Cardiac septum (tissue), 1 donor: ENCODE results near the gene NUBPL. TPM values are rescaled to one million over a fixed set of nuclear protein-coding genes. Genes with fewer than 3 reads are reported as not detected.
"Not testable (repeated sequence)": the region's sequence is repeated elsewhere in the genome, so short reads cannot be mapped to it uniquely, and the experiment has no call there.

Source experiments
- DNase-seq: peaks from one replicate; pipeline ENCODE4 v3.0.0-alpha.2; 2020; ENCODE audit warnings: low spot score
- intact Hi-C: fragments of 100-400 bp; cut with DNase I; formaldehyde crosslinking; loops from one replicate; pipeline ENCODE4 v1.14.0; 2022
- total RNA-seq: library from RNA; stranded (reverse); fragmentation: NEBNext Ultra II Directional; extraction: Animal tissue kit (Norgen Biotek cat#: 25700); gene quantifications from one replicate; pipeline ENCODE4 v1.2.1, GENCODE V29; 2021
- donor health status: DM: no; HTN: no; CAD: no.

Gene NUBPL
- total RNA-seq, 1 donor from 2014 or later, result 19.5 TPM

DNA sequence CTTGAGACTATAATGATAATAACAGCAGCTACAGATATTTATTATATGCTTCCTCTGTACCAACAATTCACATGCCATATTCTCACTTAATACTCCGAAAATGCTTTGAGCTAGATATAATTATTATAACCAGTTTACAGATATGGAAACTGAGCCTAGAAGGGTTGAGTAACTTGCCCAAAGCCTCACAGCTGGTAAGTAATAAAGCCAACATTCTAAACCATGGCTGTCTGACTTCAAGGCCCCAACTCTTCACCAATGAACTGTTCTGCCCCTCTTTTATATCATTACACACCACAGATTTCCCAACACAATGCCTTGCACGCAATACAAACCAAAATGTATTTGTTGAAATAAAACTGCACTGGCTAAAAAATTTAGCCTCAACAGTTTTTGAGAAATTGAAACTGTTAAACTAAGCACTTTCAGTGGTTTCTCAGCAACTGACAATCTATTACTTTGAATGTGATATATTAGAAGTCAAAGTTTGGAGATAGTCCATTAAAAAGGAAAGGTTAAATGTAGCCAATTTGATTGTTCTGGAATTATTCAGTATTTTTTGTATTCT is 293.4 kb downstream of the NUBPL start:
- intact Hi-C loops, result no loop called here
- no peak for DNase-seq

DNA sequence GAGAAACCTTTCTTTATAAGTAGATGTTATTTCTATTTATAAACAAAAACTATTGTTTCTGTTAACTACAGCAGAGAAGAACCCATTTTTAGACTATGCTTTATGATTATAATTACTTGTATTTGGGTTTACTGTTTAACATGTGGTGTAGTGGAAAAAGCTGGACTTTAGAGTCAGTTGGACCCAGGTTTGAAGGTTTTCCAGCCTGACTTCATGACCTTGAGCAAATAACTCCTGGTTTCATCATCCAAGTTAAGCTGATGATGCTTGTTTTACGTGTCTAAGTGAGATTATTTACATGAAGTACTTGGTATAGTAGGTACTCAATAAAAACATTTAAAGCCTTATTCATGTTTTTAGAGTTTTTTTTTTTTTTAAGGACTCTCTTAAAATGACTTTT is 294.1 kb downstream of the NUBPL start:
- intact Hi-C loops, result no loop called here
- DNase-seq, result no peak

DNA sequence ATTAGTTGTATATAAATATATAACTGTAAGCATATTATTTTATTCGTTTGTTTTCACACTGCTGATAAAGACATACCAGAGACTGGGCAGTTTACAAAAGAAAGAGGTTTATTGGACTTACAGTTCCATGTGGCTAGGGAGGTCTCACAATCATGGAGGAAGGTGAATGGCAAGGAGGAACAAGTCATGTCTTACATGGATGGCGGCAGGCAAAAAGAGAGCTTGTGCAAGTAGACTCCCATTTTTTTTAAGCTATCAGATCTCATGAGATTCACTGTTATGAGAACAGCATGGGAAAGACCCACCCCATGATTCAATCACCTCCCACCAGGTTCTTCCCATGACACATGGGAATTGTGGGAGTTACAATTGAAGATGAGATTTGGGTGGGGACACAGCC is 294.8 kb downstream of the NUBPL start:
- intact Hi-C loops, DNase-seq: not testable (repeated sequence)

DNA sequence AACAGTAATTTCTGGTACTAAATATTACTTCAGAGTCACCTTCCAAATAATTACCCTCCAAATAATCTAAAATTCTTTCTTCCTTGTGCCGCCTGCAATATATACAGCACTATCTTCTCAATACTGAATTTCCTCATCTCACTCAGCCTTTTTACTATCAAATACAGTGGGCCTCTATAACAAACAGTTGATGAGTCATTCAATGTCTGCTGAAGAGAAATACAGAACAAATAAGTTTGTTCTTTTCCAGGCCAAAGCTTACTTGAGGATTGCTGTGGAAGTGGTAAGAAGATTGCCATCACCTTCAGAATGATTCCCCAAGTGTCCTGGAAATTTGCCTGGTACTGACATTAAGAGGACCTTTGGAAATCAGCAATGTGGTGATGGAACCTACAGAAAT is 297.7 kb downstream of the NUBPL start:
- intact Hi-C loops, result no loop called here
- no peak for DNase-seq

DNA sequence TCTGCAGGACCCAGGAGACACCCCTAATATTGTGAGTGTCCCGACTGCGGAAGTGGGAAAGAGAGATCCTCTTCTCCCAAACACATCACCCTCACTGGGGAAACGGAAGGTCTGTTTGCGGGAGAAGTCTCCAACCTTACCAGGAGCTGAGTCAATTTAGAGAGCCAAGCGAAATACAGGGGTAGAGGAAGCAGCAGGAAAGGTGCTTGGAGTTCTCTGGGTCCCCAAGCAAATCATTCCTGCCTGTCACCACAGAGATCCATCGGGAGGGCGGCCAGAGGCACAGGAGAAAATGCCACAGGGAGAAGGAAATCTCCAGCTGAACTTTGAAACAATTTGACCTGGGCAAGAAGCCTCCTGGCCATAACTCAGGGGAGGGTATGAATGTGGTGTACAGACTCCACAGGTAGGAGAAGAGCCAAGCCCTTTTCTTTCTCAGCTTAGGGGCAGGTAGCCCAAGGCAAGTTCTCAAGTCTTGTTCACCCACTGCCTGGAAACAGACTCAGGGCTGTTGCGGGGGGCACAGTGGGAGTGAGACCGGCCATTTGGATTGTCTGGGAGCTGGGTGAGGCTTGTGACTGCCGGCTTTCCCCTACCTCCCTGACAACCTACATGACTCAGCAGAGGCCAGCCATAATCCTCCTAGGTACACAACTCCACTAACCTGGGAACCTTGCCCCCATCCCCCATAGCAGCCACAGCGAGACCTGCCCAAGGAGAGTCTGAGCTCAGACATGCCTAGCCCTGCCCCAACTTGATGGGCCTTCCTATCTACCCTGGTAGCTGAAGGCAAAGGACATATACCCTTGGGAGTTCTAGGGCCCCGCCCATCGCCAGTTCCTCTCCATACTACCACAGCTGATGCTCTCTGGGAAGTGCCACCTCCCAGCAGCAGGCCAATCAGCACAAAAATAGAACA is 304.0 kb downstream of the NUBPL start:
- no peak for DNase-seq
- intact Hi-C loops, result no loop called here

DNA sequence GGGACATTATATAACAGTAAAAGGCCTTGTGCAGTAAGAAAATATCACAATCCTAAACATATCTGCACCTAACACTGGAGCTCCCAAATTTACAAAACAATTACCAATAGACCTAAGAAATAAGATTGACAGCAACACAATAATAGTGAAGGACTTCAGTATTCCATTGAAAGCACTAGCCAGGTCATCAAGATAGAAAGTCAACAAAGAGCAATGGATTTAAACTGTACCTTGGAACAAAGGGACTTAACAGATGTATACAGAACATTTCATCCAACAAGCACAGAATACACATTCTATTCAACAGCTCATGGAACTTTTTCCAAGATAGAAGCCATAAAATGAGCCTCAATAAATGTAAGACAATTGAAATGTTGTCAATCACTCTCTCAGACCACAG is 306.4 kb downstream of the NUBPL start:
- DNase-seq, result no peak
- intact Hi-C loops, result no loop called here

DNA sequence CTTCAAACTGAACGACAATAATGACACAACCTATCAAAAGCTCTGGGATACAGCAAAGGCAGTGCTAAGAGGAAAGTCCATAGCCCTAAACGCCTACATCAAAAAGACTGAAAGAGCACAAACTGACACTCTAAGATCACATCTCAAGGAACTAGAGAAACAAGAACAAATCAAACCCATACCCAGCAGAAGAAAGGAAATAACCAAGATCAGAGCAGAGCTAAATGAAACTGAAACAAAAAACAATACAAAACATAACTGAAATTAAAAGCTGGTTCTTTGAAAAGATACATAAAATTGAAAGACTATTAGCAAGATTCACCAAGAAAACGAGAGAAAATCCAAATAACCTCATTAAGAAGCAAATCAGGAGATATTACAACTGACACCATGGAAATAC is 306.9 kb downstream of the NUBPL start:
- intact Hi-C loops, DNase-seq: not testable (repeated sequence)

DNA sequence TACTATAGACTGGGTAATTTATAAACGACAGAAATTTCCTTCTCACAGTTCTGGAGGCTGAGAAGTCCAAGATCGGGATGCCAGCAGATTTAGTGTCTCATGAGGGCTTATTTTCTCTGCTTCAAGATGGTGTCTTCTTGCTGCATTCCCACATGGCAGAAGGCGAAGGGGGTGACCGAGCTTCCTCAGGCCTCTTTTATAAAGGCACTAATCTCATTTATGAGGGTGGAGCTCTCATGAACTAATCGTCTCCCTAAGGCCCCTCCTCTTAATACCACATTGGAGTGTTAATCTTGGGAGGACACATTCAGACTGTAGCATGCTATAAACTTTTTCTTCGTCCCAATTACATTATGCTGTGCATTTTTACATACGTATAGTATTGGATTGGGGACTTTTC is 315.5 kb downstream of the NUBPL start:
- intact Hi-C loops, result no loop called here
- no peak for DNase-seq

DNA sequence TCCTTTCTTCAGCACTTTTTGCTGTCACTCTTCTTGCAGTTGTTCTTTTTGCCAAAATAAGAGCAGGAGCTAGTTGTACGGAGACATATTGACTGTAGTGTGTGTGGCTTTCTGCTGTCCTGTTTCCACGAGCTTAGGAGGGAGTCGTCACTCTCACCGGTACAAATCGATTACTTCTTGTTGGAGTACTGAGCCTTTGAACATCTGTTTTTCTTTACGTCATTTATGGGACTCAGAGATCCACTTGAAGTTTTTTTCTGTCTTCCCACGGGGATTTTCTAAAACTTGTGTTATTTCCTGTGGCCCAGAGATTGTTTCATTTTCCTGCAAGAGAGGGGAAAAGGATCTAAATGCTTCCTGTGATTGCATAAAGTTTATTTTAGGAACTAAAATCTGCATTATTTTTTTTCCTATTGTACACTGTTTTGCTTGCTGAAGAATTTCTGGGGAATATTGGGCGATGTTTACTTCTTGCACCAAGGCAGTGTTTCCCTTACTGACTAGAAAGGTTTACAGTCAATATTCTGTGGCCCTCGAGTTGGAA is 316.1 kb downstream of the NUBPL start:
- no peak for DNase-seq
- intact Hi-C loops, result no loop called here

DNA sequence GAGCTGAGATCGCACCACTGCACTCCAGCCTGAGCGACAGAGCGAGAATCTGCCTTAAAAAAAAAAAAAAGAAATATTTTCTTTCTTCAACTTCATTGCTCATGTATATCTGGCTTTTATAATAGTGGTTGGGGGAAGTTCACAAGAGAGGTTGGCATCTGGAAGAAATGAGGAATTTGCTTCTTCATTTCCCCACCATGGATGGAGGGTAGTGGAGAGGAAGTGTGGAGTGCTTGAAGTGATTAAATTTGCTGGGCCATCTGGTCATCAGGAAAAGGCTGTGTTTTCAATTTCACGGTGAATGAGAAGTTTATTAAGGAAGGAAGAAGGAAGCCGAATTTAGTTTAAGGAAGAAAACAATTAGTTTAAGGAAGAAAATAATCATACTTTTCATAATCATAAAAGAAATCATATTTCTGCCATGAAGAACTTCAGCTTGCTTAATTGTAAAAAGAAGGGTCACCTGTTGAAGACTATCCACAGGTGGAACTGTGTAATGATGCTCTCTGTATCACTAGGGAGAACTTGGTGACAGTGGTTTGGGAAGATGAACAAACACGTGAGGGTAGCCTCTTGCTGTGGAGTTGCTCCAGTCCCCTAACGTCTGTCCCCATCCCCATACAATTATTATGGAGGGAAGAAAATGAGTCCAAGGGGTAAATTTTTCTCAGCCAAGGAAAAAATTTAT is 318.6 kb downstream of the NUBPL start:
- intact Hi-C loops, result no loop called here
- DNase-seq, result no peak

DNA sequence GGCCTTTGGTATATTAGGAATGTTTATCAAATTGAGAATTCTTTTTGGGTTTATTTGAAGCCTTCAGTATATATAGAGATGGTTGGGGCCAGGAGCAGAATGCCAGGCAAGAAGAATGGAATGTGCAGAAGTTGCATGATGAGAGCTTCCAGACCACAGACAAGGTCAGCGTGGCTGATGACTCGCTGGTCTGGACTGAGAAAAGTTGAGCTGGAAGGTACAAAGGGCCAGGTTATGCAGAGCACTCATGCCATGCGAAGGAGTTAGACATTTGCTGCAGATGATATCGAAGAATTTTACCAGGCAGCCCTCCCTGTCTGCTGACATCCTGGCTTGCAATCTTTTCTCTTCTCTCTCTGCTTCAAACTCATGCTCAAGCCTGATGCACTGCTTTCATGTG is 319.7 kb downstream of the NUBPL start:
- intact Hi-C loops, result no loop called here
- DNase-seq, result no peak

DNA sequence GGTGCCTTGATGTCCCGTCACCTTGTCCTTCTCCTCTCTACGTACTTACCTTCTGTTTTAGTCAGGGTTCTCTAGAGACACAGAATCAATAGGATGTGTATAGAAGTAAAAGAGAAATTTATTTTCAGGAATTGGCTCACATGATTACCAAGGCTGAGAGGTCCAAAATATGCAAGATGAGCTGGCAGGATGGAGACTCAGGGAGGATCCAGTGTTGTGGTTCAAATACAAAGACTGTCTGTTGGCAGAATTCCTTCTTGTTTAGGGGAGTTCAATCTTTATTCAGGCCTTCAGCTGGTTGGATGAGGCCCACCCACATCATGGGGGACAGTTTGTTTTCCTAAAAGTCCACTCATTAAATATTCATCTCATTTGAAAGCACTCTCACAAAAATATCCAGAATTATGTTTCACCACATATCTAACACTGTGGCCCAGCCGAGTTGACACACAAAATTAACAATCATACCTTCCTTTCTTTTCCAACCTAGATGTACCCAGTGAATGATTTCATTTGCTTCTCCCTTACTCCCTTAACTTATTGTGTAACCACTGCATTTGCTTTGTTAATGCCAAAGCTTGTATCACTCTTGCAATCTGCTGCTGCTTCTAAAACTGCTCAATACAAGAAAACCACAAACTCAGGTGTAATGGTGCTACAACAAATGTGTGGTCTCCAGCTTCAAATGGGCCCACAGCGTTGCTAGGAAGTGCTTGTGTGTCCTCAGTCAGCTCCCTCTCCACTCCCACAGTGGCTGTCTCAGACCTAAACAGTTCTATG is 320.5 kb downstream of the NUBPL start:
- DNase-seq, result no peak
- intact Hi-C loops, result no loop called here

DNA sequence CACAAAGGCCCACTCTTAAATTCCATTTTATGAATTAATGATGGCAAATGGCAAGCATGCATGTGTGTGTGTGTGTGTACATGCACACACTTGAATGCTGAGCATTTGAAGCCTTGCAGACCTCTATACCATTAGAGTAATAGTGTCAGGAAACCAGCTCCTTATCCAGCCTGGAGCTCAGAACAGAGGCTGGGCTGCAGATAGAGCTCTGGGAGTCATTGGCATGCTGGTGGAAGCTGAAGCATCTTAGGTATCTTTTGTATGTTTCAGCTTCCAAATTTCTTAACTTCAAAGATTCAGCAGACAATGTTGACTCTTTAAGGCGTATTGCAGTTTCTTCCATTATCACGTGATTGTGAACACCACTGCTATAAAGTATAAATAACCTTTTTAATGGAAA is 323.0 kb downstream of the NUBPL start:
- intact Hi-C loops, result no loop called here
- no peak for DNase-seq

DNA sequence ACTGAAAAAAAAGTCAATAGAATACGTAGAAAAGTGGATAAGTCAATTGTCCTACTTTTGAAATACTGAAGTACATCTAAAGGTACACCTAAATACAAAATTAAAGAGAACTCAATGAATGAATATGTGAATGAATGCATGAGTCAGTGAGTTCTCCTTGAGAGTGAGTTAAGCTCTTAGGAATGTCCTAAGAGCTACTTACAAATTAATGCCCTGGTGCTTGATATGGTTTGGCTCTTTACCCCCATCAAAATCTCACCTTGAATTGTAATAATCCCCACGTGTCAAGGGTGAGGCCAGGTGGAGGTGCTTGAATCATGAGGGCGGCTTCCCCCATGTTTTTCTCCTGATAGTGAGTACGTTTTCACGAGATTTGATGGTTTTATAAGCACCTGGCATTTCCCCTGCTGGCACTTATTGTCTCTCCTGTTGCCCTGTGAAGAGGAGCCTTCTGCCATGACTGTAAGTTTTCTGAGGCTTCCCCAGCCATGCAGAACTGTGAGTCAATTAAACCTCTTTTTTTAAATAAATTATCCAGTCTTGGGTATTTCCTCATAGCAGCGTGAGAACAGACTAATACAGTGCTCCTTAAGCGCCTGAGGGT is 323.7 kb downstream of the NUBPL start:
- intact Hi-C loops, result no loop called here
- DNase-seq, result no peak

DNA sequence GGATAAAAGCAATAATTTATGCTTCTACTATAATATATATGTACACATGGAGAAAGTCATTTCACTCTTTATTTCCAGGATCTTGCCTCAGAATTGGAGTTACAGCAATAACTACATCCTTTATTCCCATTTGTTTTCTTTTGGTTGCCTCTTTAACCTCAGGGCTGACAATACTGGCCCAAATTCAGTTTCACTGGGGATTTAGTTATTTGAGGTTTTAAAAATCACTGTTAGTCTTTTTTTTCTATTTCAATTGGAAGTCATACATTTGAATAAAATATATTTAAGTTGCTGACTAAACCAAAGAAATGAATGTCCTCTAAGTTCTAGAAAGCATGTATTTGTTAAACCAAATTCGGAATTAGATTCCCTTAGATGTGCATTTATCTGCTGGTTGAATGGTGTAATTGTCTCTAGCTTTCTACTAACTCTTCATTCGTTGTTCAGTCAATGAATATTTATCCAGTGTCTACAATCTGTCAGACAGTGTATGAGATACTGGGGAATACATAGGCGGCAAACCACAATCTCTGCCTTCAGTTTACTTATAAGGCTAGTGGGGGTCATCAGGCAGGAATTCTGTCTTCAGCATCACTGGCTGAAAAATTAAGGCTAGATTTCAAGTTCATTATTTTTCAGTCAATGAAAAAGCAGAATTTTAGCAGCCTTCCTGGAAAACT is 325.1 kb downstream of the NUBPL start:
- intact Hi-C loops, result no loop called here
- no peak for DNase-seq

DNA sequence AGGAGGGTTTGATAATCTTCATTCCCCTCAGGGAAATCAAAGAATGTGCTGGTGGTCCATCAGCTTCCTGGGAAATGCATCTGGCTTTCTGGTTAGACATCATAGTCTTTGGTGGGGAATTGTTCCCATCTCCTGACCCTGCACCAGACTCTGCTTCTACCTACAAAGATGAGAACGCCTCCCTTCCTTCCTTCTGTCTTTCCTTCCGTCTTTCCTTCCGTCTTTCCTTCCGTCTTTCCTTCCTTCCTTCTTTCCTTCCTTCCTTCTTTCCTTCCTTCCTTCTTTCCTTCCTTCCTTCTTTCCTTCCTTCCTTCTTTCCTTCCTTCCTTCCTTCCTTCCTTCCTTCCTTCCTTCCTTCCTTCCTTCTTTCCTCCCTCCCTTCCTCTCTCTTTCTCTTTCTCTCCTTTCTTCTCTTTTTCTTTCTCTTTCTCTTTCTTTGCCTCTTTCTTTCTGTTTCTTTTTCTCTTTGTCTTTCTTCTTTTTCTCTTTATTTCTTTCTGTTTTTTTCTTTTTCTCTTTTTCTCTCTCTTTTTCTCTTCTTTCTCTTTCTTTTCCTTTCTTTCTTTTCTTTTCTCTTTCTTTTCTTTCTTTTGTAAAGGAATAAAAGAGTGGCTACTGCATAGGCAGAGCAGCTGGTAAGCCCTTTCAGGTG is 326.9 kb downstream of the NUBPL start:
- DNase-seq, result no peak
- intact Hi-C loops, result no loop called here

DNA sequence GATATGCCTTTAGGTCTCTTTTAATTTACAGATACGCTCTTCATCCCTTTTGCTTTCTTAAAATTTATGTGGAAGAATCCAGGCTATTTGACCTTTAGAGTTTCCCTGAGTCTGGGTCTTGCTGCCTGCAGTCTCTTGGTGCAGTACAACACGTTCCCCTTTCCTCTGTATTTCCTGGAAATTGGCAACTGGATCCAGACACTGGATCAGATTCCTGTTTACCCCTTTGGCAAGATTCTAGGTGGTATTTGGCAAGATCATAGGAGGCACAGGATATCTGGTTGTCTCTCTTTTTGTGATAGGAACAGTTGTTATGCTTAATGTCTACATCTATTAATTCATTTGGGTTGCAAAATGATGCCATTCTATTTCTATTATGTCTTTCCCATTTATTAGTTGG is 328.1 kb downstream of the NUBPL start:
- no peak for DNase-seq
- intact Hi-C loops, result no loop called here

DNA sequence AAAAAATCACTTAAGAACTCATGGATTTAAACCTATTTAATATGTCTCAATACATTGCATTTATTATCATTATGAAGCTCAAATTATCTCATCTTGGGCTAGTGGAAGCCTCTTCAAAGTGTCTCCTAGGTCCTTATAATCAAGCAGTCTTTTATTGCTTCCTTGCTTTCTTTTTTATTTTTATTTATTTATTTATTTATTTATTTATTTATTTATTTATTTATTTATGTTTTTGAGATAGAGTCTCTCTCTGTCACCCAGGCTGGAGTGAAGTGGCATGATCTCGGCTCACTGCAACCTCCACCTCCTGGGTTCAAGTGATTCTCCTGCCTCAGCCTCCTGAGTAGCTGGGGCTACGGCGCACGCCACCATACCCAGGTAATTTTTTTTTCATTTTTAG is 329.0 kb downstream of the NUBPL start:
- intact Hi-C loops, DNase-seq: not testable (repeated sequence)
